HK-2 (cell line): ENCODE data around the gene SH2D3C.

ENCODE experiments used
- DNase-seq: peaks from one replicate; pipeline ENCODE4 v3.0.0-alpha.2; 2018; ENCODE audit not compliant: unreplicated experiment

Gene SH2D3C

DNA sequence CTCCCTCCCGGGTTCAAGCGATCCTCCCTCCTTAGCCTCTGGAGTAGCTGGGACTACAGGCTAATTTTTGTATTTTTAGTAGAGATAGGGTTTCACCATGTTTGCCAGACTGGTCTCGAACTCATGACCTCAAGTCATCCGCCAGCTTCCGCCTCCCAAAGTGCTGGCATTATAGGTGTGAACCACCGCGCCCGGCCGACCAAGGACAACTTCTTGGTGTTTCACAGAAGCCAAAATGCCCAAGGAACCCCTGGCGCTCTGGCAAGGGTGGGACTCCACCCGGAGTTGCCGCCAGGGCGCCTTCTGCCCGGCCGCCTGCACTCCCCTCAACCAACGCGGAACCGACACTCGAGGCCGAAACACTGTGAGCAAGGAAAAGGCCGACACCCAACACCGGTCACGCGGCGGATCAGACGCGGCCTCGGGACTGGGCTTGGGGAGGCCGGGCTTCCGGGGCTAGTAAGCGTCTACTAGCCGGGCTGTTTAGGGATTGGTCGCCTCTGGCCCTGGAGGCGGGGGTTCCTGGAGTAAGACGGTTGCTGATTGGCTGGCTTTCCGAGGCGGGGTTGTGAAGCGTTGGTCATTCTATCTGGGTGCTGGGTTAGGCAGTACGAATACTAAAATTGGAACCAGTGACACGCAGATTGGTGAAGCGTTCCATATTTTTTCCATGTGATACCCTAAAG, 79.3 kb downstream of the SH2D3C start:
- DNase-seq: peak; percentile 95

DNA sequence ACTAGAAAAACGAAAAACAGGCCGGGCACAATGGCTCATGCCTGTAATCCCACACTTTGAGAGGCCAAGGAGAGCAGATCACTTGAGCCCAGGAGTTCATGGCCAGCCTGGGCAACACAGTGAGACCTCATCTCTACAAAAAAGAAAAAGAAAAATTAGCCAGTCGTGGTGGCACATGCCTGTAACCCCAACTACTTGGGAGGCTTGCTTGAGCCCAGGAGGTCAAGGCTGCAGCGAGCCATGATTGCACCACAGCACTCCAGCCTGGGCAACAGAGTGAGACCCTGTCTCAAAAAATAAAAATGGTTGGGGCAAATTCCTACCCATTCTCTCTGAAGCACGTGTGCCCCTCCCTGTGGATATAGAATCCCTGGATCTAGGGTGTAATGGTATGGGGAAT, 80.1 kb downstream of the SH2D3C start:
- DNase-seq: no peak

DNA sequence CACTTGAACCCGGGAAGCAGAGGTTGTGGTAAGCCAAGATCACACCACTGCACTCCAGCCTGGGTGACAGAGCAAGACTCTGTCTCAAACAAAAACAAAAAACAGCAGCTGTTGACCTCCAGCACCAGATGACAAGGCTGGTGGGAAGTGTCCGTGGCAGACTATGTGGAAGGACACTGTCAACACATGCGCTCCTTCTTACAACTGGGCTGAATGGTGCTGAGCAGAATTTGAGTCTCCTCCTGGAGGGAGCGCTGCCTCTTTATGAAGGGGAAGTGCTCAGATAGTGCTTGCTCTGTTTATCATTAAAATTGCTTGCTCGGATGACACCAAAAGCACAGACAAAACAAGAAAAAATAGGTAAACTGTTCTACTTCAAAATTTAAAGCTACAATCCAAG, 80.9 kb downstream of the SH2D3C start:
- no peak for DNase-seq

DNA sequence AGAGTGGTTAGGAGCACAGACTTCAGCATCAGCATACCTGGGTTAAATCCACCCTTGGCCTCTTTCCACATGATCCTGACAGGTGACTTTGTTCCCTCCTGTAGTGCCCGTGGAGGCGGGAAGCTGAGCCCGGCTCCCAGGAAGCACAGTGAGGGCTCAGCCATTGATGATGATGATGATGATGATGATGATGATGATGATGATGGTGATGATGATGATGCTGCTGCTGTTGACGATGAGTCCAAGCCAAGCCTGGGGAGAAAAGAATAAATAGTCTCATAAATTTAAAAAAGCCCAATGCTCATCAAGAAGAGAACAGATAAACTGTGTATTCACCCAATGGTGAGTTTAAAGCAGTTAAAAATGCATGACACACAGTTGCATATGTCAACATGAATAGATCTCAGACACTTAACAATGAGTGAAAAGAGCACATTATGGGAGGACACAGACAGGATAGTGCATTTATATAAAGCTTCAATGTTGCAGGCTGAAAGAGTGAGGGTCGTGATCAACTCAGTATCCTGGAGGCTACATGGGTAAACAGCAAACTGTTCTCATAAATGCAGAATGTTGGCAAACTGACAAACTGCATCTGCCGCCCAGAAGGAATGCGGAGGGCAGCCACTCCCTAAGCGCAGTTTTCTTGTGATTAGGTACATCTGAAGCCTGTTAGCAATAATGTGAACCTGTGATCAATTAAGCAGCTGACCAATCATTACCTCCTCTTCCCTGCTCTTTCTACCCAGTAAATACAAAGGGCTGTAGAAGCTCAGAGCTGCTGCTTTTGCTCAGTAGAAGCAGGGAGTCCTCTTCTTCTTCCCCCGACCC, 83.4 kb downstream of the SH2D3C start:
- DNase-seq: no peak

DNA sequence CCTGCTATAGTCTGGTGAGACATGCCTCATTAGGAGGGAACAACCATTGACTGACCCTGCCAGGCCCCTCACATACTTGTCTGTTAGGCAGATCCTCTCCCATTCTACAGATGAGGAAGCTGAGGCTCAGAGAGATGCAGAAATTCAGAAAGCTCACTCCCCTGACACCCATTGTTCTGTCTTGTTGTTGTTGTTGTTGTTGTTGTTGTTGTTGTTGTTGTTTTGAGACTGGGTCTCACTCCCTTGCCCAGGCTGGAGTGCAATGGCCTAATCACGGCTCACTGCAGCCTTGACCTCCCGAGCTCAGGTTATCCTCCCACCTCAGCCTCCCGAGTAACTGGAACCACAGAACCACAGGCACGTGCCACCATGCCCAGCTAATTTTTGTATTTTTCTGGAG, 84.8 kb downstream of the SH2D3C start:
- no peak for DNase-seq

DNA sequence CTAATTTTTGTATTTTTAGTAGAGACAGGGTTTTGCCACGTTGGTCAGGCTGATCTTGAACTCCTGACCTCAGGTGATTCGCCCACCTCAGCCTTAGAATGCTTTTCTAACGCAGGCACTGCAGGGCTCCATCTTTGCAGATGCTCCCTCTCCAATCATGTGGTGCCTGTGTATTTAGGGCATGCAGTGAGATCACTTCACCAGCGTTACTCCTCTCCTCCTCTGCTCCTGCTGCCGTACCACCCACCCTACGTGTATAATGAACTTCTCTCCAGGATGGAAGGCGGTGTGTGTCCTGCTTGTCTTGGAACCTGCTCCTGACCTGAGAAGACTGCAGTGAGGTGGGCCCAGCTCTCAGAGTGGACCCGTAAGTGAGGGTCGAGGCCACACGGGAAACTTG, 85.3 kb downstream of the SH2D3C start:
- no peak for DNase-seq

DNA sequence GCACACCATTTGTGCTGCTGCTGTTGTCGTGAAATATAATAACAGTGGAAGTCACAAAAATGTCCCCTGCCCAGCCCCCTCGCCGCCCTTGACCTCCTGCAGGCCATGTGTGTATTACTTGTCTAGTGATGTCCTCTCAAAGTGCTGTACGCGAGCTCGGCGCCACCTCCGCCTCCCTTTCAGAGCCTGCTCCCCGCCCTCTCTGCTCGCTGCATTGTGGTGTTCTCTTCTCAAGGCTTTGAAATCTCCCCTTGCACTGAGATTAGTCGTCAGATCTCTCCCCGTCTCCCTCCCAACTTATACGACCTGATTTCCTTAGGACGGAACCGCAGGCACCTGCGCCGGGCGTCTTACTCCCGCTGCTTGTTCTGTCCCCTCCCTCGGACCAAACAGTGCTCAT, 86.4 kb downstream of the SH2D3C start:
- DNase-seq: no peak

DNA sequence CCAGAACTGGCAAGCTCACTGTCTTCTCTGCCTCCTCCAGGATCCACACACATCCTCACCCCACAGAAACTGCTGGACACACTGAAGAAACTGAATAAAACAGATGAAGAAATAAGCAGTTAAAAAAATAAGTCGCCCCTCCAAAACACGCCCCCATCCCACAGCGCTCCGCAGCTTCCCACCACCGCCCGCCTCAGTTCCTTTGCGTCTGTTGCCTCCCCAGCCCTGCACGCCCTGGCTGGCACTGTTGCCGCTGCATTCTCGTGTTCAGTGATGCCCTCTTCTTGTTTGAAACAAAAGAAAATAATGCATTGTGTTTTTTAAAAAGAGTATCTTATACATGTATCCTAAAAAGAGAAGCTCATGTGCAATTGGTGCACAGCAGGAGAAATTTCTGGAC, 87.7 kb downstream of the SH2D3C start:
- DNase-seq: no peak

DNA sequence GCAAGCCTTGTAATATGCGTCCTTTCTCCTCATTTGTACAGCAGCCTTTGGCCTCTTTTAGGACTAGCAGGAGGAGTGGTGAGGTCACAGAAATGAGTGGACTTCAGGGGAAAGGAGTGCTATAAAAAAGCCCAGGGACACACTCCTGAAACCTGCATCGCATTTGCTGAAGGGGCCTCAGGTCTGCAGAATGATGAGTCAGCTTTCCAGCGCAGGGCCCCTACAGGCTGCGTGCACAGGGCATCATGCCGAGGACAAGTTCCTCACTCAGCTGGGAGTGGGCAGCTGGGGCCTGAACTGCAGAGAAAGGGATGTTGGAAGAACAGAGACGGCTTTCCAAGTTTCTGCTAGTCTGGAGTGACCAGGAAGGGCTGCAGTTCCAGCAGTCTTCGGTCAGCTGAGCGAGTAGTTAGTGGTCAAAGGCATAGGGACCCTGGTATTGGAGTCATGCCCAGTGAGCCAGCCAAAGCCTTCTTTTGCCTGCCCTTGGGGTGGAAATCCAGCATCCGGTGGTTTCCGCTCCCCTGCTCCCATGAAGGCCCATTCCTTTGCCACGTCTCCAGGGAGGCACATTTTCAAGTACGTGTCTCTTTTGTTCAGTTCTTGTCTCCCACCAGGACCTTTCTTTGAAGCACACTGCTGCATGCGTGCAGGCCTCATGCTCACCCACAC, 89.0 kb downstream of the SH2D3C start:
- DNase-seq: no peak
